Fibroblast of lung (primary cell): ENCODE measurements around the gene MEG3.
"Not testable (repeated sequence)": the region's sequence is repeated elsewhere in the genome, so short reads cannot be mapped to it uniquely, and the experiment has no call there.

Source experiments
- EZH2 ChIP-seq: IDR thresholded peaks from 2 replicates; pipeline ENCODE4 v1.5.1; 2012; ENCODE audit warnings: low read length, control low read depth, mild to moderate bottlenecking; ENCODE audit errors: missing control alignments
- TF ChIP-seq, protein P1 (sequence below), 2 donors: IDR thresholded peaks in 1 of 2; conservative IDR thresholded peaks in 1 of 2; 1 replicate in 1 of 2; 2 replicates in 1 of 2; pipeline ENCODE4 v1.5.1; 2011 to 2012; ENCODE audit warnings: low read length in 2 of 2, control low read depth in 1 of 2, inconsistent platforms in 1 of 2, low read depth in 1 of 2, mild to moderate bottlenecking in 1 of 2

DNA sequence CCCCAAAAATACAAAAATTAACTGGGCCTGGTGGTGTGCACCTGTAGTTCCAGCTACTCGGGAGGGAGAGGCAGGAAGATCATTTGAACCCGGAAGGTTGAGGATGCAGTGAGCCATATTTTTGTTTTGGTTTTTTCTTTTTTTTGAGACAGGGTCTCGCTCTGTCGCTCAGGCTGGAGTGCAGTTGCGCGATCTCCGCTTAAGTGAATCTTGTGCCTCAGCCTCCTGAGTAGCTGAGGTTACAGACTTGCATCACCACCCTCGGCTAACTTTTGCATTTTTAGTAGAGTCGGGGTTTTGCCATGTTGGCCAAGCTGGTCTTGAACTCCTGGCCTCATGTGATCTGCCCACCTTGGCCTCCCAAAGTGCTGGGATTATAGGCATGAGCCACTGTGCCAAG lies 24.5 kb upstream of the MEG3 start:
- TF ChIP-seq, protein P1, sequence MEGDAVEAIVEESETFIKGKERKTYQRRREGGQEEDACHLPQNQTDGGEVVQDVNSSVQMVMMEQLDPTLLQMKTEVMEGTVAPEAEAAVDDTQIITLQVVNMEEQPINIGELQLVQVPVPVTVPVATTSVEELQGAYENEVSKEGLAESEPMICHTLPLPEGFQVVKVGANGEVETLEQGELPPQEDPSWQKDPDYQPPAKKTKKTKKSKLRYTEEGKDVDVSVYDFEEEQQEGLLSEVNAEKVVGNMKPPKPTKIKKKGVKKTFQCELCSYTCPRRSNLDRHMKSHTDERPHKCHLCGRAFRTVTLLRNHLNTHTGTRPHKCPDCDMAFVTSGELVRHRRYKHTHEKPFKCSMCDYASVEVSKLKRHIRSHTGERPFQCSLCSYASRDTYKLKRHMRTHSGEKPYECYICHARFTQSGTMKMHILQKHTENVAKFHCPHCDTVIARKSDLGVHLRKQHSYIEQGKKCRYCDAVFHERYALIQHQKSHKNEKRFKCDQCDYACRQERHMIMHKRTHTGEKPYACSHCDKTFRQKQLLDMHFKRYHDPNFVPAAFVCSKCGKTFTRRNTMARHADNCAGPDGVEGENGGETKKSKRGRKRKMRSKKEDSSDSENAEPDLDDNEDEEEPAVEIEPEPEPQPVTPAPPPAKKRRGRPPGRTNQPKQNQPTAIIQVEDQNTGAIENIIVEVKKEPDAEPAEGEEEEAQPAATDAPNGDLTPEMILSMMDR (conservative IDR thresholded peaks at IDR 0.05 in 1 of 2, IDR thresholded peaks at IDR 0.05 in 1 of 2; ENCODE audit: low read depth in 1 of 2, low read length in 2 of 2), result not testable (repeated sequence)
- TF ChIP-seq EZH2, result not testable (repeated sequence)
